T-helper 1 cell (primary cell): ENCODE results near the gene IL3RA.
"Not testable (repeated sequence)": the region's sequence is repeated elsewhere in the genome, so short reads cannot be mapped to it uniquely, and the experiment has no call there.

Source experiments
- DNase-seq, 5 donors: peaks; one replicate each; pipeline ENCODE4 v3.0.0-alpha.2; 2012 to 2020

Gene IL3RA

DNA sequence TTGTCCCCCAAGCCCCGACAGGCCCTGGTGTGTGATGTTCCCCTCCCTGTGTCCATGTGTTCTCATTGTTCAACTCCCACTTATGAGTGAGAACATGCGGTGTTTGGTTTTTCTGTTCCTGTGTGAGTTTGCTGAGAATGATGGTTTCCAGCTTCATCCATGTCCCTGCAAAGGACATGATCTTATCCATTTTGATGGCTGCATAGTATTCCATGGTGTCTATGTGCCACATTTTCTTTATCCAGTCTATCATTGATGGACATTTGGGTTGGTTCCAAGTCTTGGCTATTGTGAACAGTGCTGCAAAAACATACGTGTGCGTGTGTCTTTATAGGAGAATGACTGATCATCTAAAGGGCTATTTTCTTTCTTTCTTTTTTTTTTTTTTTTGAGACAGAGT lies 4.2 kb upstream of the IL3RA start:
- not testable (repeated sequence) for DNase-seq

DNA sequence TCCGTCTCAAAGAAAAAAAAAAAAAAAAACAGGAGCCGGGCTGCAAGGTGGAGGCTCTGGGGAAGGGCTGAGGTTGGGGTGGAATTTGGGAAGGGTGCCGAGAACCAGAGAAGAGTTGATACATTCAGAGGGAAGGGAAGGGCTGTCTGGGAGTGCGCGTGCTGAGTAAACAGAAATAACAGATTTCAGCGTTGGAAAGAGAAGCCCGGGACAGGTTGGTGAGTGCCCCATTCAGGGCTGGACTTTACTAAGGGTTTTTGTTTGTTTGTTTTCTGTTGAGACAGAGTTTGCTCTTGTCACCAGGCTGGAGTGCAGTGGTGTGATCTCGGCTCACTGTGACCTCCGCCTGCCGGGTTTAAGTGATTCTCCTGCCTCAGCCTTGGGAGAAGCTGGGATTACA lies 1.7 kb upstream of the IL3RA start:
- DNase-seq, result no peak

DNA sequence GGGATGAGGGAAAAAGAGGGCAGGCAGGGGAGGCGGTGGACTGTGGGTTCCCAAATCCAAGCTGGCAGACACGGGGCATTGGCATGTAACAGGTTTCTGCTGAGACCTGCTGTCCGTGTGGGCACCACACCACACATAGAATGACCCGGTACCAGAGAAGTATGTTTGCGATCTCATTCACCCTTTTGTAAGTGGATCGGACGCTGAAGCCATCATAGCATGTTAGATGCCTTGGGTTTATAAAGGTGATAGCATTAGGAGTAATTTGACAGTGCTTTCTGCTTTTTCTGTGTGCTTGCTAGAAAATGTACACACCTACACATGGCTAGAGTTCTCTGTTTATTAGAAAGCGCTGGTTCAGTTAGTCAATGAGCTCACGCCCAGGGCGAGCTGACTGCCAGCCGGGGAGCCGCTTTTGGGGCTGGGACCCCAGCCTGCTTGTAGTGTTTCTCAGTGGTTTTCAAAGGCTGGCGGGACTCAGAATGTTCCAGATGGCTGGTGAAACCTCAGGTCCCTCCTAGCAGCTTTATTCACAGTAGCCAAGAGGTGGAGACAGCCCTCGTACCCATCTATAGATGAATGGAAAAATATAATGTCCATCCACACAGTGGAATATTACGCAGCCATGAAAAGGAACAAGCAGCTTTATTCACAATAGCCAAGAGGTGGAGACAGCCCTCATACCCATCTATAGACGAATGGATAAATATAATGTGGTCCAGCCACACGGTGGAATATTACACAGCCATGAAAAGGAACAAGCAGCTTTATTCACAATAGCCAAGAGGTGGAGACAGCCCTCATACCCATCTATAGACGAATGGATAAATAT lies 579 bp downstream of the IL3RA start:
- DNase-seq, result peak in 1 of 5 donors; percentile 21

DNA sequence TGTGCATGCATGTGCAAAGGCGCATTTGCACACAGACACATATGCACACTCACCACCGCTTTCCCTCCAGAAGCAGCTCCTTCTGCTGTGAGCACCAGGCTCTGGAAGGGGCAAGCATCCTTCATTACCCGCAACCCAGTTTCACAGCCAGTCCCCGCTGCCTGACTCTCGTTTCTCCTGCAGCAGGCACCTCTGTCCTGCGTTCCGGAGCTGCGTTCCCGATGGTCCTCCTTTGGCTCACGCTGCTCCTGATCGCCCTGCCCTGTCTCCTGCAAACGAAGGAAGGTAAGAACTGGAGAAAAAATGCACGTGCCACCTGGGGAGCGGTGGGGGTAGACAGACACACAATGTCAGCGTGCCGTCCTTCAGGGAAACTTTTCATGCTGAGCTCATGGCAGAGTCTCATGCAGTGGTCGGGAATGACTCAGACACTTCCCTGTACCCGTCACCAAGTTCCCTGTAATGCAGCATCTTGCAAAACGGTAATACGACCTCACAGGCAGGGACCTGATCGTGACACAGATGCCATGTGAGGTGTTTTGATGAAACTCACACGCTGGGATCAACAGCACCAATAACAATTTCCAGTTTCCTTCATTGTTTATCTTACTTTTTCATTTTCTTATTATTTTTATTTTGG lies 5.1 kb downstream of the IL3RA start:
- no peak for DNase-seq

DNA sequence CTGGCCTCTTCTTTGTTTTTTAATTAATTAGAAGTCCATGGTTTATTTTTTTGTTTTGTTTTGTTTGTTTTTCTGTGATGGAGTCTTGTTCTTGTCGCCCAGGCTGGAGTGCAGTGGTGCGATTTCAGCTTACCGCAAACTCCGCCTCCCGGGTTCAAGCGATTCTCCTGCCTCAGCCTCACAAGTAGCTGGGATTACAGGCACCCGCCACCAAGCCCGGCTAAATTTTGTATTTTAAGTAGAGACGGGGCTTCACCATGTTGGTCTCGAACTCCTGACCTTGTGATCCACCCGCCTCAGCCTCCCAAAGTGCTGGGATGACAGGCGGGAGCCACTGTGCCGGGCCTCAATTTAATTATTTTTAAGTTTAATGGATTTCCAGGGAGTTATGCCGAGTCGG lies 13.0 kb downstream of the IL3RA start:
- not testable (repeated sequence) for DNase-seq

DNA sequence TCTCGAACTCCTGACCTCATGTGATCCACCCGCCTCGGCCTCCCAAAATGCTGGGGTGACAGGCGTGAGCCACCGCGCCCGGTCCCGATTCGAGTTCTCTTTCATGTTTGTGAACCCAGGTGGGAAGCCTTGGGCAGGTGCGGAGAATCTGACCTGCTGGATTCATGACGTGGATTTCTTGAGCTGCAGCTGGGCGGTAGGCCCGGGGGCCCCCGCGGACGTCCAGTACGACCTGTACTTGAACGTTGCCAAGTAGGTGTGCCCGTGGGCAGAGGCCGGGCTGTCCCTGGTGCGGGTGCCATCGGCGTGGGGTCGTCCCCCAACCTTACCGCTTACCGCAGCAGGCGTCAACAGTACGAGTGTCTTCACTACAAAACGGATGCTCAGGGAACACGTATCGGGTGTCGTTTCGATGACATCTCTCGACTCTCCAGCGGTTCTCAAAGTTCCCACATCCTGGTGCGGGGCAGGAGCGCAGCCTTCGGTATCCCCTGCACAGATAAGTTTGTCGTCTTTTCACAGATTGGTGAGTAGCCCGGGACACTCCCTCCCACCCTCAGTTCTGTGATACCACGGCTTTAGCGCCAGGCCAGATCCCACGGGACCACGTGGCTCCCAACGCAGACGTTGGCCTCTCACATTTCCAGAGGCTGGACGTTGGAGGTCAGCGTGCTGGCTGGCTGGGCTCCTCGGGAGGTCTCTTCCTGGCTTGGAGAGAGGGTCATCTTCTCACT lies 15.6 kb downstream of the IL3RA start:
- DNase-seq, result no peak

DNA sequence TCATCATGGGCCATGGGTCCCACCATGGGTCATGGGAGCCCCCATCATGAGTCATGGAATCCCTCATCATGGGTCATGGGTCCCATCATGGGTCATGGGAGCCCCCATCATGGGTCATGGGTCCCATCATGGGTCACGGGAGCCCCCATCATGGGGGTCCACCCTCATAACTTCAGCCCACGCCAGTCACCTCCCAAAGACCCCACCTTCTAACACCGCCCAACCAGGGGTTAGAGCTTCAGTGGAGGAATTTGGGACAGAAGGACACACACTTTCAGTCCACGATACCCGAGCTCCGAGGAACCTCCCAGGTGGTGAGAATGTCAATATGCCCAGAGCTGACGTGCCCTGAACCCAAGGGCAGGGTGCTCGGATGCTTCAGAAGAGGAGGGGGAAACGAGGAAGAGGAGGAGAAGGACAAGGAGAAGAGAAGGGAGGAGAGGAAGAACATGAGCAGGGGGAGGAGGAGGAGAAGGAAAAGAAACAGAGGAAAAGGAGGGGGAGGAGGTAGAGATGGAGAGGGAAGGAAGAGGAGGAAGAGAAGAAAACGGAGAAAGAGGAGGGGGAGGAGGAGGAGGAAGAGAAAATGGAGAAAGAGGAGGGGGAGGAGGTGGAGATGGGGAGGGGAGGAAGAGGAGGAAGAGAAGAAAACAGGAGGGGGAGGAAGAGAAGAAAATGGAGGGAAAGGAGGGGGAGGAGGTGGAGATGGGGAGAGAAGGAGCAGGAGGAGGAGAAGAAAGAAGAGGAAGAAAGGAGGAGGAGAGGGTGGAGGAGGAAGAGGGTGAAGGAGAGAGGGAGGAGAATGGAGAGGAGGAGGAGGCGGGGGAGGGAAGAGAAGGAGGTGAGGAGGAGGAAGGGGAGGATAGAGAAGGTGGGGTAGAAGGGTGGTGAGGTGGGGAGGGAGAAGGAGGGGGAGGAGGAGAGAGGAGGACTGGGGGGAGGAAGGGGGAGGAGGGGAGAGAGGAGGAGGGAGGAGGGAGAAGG lies 17.7 kb downstream of the IL3RA start:
- no peak for DNase-seq

DNA sequence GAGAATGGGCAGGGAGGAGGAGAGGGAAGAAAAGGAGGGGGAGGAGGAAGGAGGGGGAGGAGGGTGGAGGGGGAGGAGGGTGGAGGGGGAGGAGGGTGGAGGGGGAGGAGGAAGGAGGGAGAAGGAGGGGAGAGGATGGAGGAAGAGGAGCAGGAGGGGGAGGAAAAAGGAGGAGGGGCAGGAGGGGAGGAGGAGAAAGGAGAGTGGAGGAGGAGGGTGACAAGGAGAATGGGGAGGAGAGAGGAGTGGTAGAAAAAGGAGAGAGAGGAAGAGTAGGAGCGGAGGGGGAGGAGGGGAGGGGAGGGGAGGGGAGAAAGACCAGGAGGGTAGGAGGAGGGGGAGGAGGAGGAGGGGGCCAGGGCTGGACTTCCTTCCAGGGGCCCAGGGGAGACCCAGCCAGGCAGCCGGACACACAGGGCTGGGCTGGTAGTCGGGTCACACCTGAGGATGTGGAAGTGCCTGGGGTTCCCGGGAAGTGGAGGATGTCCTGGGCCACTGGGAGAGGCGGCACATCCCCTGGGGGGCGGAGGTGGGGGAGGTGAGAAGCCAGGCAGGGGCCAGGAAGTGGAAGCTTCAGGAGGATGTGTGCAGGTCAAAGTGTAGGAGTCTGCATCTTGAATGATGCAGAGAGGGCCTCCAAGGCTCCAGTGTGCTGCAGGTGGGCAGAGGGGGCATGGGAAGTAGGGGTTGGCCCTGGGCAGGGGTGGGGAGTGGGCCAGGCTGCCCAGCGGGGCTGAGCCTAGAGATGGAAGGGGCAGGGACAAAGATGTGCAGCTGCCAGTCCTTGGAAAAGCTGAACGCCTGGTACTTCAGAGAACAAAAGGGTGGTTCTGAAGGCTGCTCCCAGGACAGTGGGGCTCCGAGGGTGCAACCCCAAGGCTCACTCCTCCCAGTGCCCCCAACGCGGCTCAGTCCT lies 18.8 kb downstream of the IL3RA start:
- DNase-seq, result no peak

DNA sequence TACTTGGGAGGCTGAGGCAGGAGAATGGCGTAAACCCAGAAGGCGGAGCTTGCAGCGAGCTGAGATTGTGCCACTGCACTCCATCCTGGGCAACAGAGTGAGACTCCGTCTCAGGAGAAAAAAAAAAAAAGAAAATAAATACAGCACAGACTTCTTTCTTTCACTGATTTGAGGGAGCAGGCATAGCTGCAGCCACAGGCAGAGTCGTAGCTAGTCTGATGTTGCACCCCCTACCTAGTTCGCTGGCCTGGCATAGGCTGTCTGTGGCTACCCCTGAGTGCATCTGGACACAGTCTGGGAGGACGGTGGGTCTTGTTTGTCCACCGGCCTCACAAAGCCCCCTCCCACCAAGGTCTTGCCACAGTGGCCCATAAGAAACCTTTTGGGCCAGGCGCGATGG lies 21.4 kb downstream of the IL3RA start:
- DNase-seq, result no peak

DNA sequence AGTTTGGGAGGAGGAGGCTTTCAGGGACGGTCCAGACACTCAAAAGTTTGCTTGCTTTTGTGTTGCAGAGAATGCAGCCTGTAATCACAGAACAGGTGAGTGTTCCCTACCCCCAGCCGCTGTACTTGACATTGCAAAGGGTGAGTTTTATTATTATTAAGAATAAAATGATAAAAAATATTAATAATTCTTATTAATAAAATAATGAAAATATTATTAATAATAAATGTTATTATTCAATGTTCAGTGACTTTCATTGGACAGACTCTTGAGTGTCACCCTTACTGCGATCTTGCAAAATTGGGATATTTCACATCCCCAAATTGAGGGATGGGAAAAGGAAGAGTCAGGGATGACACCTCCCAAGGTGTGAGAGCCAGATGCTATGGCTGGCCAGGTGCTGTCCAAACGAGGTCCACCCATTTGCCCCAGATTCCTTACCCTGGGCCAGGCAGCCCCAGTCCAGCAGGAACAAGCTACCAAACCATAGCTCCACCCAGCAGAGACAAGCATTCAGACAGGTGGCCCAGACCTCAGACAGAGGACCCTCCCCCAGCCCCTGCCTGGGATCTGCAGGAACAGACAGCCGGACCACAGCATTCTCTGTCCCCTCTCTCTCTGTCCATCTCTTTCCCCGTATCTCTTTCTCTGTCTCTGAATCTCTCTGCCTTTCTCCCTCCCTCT lies 22.4 kb downstream of the IL3RA start:
- no peak for DNase-seq

DNA sequence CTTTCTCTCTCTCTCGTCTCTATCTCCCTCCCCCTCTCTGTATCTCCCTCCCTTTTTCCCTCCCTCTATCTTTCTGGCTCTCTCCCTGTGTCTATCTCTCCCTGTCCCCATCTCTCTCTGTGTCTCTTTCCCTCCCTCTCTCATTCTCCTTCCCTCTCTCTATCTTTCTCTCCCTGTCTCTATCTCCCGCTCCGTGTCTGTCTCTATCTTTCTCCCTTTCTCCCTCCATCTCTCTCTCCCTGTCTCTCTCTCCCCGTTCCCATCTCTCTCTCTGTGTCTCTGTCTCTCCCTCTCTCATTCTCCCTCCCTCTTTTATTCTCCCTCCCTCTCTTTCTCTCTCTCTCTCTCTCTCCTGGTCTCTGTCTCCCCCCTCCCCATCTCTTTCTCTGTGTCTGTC lies 22.9 kb downstream of the IL3RA start:
- DNase-seq, result no peak

DNA sequence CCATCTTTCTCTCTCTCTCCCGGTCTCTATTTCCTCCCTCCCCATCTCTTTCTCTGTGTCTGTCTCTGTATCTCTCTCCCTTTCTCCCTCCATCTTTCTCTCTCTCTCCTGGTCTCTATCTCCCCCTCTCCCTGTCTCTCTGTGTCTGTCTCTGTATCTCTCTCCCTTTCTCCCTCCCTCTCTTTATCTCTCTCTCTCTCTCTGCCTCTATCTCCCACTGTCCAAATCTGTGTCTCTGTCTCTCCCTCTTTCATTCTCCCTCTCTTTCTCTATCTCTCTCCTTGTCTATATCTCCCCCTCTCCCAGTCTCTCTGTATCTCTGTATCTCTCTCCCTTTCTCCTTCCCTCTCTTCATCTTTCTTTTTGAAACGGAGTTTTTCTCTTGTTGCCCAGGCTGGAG lies 23.6 kb downstream of the IL3RA start:
- no peak for DNase-seq

DNA sequence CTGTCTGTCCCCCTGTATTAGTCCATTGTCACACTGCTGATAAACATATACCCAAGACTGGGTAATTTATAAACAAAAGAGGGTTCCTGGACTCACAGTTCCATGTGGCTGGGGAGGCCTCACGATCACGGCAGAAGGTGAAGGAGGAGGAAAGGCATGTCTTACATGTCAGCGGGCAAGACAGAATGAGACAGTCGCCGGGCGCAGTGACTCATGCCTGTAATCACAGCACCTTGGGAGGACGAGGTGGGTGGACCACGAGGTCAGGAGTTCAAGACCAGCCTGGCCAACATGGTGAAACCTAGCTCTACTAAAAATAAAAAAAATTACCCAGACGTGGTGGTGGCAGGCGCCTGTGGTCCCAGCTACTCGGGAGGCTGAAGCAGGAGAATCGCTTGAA lies 24.7 kb downstream of the IL3RA start:
- no peak for DNase-seq

DNA sequence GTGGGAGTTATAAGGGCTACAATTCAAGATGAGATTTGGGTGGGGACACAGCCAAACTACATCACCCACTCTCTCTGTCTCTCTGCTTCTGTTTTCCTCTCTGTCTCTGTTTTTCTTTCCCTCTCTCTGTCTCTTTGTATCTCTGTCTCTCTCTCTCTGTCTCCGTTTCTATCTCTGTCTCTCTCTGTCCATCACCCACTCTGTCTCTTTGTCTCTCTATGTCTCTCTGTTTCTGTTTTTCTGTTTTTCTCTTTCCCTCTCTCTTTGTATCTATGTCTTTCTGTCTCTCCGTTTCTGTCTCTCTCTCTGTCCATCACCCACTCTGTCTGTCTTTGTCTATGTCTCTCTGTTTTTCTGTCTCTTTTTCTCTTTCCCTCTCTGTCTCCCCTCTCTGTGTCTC lies 25.3 kb downstream of the IL3RA start:
- DNase-seq, result no peak

DNA sequence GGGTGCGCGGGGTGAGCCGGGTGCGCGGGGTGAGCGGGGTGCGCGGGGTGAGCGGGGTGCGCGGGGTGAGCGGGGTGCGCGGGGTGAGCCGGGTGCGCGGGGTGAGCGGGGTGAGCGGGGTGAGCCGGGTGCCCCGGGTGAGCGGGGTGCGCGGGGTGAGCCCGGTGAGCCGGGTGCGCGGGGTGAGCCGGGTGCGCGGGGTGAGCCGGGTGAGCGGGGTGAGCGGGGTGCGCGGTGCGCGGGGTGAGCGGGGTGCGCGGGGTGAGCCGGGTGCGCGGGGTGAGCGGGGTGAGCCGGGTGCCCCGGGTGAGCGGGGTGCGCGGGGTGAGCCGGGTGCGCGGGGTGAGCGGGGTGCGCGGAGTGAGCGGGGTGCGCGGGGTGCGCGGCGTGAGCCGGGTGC lies 29.8 kb downstream of the IL3RA start:
- DNase-seq, result not testable (repeated sequence)

DNA sequence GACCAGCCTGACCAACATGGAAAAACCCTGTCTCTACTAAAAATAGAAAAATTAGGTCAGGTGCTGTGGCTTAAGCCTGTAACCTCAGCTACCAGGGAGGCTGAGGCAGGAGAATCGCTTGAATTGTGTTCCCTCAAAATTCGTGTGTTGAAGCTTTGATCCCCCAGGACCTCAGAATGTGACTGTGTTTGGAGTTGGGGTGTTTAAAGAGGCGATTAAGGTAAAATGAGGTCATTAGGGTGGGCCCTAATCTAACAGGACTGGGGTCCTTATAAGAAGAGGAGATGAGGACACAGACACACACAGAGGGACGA lies 31.8 kb downstream of the IL3RA start:
- no peak for DNase-seq

DNA sequence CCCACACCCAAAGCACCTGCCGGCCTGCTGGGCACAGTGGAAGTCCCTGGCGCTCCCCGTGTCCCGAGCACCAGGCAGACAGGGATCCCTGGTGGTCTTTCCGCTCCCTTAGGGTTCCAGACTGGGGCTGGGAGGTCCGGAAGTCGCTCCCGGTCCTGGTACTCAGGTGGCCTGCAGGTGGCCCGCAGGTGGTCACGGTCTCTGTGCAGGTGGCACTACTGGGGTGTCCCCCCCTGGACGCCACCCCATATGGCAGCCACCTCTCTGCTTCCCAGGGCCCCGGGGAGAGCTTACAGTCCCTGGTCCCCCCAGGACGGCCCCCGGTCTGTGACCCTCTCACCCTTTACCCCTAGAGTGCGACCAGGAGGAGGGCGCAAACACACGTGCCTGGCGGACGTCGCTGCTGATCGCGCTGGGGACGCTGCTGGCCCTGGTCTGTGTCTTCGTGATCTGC lies 41.7 kb downstream of the IL3RA start:
- no peak for DNase-seq

DNA sequence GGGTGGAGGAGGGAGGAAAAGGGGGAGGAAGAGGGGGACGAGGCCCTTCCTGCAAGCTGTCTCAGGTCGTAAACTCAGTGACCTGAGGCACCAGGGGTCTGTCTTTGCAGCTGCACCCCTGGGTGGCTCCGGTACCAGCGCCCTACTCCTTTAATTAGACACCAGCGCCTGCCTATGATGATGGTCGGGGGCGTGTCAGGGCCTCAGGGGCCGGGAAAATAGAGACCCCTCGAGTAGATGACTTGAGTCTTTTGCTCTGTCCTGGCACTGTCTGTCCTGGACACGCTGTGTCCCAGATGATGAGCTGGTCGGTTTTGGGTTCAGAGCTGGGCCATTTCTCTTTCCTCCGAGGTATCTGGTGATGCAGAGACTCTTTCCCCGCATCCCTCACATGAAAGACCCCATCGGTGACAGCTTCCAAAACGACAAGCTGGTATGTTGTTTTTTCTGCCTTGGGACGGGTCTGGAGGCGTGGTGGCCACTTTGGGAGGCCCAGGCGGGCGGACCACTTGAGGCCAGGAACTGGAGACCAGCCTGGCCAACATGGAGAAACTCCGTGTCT lies 44.2 kb downstream of the IL3RA start:
- DNase-seq, result no peak

DNA sequence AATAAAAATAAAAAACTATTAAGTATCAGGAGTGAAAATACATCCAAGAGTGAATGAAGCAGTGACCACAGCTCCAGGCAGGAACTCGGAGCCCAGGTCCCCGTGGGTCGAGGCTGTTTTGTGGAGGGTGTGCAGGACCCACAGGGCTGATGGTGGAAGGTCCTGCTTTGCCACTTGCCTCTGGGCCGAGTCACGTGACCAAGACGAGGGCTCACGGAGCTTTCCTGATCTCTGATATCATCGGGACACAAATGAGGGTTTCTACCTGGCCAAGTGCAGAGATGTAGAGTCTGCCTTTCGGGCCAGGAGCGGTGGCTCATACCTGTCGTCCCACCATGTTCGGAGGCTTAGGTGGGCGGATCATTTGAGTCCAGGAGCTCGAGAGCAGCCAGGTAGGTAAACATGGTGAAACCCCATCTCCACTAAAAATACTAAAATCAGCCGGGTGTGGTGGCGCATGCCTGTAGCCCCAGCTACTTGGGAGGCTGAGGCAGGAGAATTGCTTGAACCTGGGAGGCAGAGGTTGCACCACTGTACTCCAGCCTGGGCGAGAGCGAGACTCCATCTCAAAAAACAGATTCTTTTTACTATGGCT lies 48.2 kb downstream of the IL3RA start:
- DNase-seq, result no peak
